Colon (tissue), 2 donors: Measurements from ENCODE around the gene TRIM7.
"Not testable (repeated sequence)": the region's sequence is repeated elsewhere in the genome, so short reads cannot be mapped to it uniquely, and the experiment has no call there.

Experiments
- FAIRE-seq: peaks from 2 replicates; lab custom pipeline; 2012; peaks lifted over from hg19 to GRCh38; lab: Jason Lieb, UNC
- donor health status: control.
- donor health status: control.

Gene TRIM7

DNA sequence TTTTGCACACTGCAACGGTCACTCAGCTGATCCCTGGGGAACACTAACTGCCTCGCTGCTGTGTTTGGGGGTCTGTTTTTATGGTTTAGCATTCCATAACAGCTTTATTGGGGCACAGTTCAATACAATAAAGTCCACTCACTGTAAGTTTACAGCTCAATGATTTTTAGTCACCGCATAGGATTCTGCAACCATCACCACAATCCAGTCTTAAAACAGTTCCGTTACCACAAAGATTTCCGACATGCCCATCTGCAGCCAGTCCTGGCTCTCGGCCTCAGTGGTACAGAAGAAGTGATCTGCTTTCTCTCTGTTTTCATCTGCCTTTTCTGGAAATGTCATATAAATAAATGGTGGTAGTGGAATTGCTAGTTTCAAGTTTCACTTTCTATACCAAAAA is 34.0 kb downstream of the TRIM7 start:
- FAIRE-seq, result no peak

- FAIRE-seq, result no peak
Observed at GRCh38 chr5:181170237-181170825, 34.7 kb downstream of the TRIM7 start.

DNA sequence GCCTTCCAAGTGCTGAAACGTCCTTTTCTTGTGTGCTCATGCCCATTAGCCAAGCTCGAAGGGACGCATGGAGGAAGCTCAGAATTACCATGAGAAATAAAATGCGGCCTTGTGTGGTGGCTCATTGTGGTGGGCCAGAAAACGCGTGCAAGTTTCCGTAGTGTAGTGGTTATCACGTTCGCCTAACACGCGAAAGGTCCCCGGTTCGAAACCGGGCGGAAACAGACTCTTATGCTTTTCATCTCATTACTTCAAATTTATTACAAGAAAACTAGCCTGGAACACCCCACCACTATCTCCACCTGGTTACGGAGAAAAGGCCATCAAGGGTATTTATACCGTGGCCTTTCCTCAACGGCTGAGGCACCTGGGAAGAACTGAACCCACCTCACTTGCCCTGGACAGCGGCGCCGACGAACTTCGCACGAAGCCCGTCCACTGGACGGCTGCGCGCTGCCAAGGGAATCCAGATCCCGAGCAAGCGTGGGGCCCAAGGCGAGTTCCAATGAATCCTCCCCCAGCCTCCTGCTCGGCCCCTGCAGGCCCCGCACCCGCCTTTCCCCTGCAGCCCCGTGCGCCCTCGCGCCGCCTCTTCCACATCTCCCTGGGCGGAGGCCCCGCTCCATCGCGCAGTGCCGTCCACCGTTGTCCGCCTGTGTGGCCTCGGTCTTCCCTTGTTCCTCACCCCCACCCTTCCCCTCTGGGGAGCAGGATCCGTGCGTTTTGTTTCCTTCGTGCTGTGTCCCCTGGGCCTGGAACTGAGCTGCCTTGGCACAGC is 35.3 kb downstream of the TRIM7 start:
- FAIRE-seq, result not testable (repeated sequence)

GRCh38 chr5:181168595-181169118 is 36.3 kb downstream of the TRIM7 start:
- FAIRE-seq, result no peak

GRCh38 chr5:181167814-181168488 is 37.0 kb downstream of the TRIM7 start:
- FAIRE-seq, result no peak

DNA sequence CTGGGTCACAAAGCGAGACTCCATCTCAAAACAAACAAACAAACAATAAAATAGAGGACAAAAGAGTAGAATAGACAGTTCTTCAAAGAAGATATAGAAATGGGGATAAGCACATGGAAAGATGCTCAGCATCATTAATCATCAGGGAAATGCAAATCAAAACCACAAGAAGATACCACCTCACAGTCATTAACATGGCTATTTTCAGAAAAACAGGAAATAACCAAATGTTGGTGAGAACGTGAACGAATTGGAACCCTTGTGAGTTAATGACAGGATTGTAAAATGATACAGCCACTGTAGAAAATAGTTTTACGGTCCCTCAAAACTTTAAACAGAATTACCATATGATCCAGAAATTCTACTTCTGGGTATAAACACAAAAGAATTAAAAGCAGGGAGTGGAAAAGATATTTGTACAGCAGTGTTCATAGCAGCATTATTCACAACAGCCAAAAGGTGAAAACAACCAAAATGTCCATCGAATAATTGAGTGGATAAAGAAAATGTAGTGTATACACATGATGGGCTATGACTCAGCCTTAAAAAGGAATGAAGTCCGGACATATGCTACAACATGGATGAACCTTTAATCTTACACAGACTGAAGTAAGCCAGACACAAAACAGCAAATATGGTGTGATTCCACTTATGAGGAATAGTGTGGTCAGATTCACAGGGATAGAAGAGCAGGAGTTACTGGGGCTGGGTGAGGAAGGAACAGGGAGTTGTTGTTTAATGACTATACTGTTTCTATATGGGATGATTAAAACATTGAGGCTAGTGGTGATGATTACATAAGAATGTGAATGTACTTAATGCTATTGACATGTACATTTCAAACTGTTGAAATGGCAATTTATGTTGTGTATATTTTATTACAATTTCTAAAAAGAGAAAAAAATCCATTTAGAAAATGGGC is 37.9 kb downstream of the TRIM7 start:
- no peak for FAIRE-seq

DNA sequence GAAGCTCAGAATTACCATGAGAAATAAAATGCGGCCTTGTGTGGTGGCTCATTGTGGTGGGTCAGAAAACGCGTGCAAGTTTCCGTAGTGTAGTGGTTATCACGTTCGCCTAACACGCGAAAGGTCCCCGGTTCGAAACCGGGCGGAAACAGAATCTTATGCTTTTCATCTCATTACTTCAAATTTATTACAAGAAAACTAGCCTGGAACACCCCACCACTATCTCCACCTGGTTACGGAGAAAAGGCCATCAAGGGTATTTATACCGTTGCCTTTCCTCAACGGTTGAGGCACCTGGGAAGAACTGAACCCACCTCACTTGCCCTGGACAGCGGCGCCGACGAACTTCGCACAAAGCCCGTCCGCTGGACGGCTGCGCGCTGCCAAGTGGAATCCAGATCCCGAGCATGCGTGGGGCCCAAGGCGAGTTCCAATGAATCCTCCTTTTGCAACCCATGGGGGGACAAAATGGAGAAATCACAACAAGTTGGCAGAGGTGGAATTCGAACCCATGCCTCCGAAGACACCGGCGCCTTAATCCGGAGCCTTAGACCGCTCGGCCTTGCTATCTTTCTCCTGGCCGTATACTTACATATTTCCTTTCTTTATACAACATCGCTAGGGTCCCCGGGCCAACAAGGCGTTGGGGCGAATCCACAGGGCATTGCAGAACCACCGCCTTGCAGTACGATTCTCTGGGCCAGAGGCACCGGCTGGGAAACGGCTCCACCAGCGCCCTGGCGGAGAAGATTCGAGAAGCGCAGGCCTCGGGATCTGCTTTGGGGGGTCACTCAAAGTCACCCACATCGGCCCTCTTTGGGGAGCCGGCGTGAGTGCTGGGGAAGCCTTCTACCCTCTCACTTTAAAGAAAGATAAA is 40.7 kb downstream of the TRIM7 start:
- FAIRE-seq, result no peak

DNA sequence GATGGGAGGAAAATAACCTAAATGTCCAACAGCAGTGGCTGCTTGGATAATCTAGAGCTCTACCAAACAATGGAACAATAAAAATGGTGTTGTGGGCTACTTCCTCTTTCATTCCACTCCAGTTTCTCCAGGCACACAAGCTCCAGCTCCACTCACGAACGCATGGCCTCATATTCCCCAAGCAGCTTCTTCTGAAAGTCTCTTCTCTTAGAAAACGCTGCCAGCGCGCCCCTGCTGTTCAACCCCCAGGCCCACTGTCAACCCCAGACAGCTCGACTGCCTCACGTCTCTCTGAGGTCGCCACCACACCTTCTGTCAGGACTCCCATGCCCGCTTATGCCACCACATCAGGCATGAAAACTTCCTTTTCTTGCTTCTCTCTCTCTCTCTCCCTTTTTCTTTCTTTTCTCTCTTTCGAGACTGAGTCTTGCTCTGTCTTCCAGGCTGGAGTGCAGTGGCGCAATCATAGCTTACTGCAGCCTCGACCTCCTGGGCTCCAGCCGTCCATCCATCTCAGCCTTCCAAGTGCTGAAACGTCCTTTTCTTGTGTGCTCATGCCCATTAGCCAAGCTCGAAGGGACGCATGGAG is 41.4 kb downstream of the TRIM7 start:
- FAIRE-seq, result no peak

DNA sequence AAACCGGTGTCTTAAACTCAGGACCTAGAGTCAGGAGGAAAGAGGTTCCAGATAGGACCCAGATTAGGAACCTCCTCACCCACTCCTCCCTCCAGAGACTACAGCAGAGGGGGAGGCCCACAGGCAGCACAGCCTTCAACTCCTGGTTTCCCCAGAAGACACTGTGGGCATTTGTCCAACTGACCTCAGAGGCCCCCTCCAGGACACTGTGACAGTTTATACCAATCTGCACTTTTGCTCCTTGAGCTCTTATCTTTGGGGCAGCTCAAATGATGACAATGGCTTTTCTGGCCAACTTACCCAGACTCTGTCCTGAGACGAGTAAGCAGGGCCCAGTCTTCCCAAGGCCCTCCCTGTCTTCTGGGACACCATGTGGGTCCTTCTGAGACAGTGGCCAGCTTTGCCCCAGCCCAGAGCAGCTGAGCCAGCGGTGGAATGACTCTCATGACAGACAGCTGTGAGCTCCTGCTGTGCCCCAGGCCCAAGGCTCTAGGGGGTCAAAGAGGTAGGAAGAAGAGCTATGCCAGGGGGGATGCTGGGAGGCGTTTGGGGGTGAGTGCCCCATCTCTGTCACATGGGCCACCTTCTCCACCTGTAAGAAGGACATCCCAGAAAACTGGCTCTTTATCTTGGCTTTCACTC is 43.3 kb downstream of the TRIM7 start:
- FAIRE-seq, result no peak

GRCh38 chr5:181160755-181161533 is 44.1 kb downstream of the TRIM7 start:
- FAIRE-seq, result not testable (repeated sequence)

- no peak for FAIRE-seq
Observed at GRCh38 chr5:181160152-181160754, 44.7 kb downstream of the TRIM7 start.

DNA sequence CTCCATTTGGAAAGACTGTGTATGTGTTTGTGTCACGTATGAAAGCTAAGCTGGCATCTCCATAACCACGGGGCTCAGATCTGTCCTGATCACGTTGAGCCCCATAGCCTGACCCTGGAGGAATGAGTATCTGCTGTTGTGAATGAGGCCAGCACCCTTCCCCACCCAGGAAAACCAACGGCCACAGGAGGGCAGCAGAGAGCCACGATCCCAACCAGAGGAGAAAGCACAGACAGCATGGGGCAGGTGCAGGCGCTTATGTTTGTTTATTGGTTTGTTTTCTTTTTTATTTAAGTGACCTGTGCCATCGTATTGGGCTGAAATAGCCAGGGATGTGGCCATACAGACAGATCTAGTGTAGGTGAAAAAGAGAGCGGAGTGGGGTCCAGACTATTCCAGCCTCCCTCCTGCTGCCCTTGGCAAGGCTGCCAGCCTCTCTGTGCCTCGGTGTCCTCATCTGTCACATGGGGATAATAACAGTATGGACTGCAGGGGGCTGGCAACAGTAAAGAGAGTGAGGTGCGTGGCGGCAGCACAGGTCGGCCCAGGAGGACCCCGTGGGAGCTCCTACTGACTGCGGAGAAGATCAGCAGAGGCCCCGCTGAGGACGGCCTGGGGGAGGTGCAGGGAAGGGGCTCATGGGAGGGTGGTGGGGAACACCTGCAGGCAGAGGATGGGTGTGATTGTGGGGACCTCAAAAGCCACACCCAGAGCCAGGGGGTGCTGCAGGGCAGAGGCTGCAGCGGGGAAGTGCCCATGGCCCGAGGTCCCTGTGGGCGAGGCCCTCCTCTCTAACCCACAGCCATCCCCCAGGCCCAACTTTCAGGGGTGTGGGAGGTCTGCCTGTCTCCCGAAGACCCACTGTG is 45.5 kb downstream of the TRIM7 start:
- FAIRE-seq, result no peak

DNA sequence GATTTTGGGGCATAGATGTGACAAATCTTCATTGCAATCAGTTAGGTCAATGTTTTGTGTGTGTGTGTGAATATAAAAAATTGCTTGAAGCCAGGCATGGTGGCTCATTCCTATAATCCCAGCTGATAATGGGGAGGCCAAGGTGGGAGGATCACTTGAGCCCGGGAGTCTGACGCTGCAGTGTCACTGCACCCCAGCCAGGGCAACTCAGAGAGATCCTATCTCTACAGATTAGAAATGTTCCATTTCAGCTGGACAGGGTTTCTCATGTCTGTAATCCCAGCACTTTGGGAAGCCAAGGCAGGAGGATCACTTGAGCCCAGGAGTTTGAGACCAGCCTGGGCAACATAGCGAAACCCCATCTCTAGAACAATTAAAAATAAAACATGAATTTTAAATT is 46.1 kb downstream of the TRIM7 start:
- no peak for FAIRE-seq

DNA sequence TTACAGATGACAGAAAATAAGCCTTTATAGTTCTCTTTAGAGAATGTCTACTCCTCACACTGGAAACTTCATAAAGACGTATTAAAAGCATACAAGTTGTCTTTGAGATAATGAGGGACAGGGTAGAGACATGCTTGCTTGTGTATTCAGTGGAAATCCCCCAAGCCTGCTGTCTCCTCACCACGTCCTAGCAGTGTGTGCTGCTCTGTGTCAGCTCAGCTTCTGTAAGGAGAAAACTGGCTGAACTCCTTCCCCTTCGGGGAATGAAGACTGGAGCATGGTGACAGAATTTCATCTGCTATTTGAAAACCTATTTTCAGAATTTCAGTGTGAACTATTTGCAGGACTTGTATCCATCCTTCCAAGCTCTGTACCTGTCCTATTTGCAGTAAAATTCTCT is 48.2 kb downstream of the TRIM7 start:
- no peak for FAIRE-seq

DNA sequence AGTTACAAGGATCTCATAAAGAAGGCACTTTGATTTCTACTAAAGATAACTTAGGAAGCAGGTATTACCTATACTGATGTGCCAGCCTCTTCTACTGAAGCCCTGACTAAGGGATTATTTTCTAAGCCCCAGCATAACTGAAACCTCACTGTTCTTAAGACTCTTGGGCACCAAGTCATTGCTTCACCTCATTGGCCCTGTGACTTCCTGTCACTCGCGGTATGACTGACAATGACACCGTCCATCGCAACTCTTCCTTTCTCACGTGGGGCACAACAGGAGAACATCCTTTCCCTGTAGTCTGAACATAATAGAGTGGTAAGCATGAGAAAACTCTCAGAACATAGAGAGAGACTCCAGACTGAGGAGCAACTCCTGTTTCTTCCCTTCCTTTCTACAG is 51.2 kb downstream of the TRIM7 start:
- FAIRE-seq, result no peak

DNA sequence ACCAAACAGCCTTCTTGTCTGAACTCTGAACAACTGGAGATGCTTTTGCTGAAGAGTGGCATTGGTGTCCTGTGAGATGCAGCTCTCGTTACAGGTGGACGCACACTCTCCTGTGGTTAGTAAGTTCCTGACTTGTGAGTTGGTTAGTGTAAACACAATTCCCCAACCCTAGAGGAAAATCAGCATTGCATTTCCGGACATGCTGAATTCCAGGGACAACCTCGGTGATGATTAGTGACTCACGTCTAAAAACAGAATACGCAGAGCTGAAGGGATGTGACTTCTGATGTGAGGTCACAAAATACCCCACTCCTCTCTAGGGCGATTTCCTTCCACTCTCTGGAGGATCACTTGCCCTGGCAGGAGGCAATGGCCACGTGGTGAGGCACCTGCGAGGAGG is 52.6 kb downstream of the TRIM7 start:
- FAIRE-seq, result no peak

DNA sequence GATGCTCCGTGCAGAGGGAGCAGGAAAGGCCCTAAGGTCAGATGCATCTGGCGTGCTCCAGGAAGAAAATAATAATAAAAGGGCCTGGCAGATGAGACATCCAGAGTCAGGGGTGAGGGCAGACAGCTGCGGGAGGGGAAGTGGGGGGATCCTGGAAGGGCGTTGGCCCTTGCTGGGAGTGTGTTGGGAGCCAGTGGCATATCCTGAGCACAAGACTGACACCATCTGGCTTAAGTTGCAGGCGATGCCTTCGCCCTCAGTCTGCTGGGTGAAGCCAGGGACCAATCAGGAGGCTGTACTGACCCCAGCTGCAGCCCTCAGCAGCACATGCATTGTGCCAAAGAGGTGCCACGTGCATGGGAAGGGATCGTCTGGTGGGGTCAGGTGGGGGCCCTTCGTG is 53.9 kb downstream of the TRIM7 start:
- FAIRE-seq, result no peak
